Cardiac septum (tissue), 1 donor: ENCODE measurements around the gene SGMS2. TPM values are rescaled to one million over a fixed set of nuclear protein-coding genes. Genes with fewer than 3 reads are reported as not detected.

ENCODE experiments used
- DNase-seq: peaks from one replicate; pipeline ENCODE4 v3.0.0-alpha.2; 2020; ENCODE audit warnings: low spot score
- intact Hi-C: fragments of 100-400 bp; cut with DNase I; formaldehyde crosslinking; loops from one replicate; pipeline ENCODE4 v1.14.0; 2022
- total RNA-seq: library from RNA; stranded (reverse); fragmentation: NEBNext Ultra II Directional; extraction: Animal tissue kit (Norgen Biotek cat#: 25700); gene quantifications from one replicate; pipeline ENCODE4 v1.2.1, GENCODE V29; 2021
- donor health status: DM: no; HTN: no; CAD: no.

The SGMS2 gene
- total RNA-seq, 1 donor from 2014 or later = 37.8 TPM

DNA sequence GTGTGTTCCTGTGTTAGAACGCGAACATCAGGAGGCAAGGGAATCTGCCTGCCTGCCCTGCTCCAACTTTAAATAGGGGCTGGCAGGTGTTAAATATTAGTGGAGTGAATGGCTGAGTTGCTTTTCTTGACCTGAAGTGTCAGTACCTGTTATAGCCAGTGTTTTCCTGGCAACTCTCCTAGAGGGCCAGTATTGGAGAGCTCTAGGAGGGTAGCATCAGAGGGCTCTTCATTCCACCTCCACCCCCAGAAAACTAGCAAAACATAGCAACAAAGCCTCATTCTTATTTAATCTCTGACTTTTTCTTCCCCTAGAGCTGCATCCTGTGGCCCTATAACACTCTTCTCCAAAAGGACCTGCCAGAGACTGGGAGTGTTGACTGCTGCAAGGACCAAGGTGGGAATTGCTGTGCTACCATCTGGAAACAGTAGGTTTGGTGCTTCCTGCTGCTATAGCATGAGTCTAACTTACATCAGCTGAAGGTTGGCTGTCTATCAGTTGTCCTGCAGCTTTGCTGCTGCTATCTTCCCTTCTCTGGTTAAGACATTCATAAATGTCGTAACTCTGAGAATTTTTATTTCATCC lies 33.5 kb downstream of the SGMS2 start:
- DNase-seq = no peak
- intact Hi-C loops = no loop called here

DNA sequence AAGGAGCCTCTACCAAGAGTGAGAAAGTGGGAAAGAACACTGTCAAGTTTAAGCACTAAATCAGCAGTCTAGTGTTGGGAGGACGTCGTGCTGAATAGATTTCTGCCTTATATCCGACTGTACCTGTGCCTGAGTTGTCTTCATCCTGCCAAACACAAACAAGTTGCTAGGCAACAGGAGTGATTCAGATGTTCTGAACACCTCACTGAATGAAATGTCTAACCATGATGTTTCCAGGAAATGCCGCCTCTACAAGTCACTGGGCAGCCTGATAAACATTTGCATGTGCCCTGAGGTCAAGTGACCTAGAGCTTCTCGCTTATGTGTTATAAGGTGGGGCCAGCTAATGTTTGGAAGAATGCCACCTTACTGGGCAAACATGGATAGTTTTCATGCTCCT lies 37.9 kb downstream of the SGMS2 start:
- DNase-seq = no peak
- intact Hi-C loops = no loop called here

DNA sequence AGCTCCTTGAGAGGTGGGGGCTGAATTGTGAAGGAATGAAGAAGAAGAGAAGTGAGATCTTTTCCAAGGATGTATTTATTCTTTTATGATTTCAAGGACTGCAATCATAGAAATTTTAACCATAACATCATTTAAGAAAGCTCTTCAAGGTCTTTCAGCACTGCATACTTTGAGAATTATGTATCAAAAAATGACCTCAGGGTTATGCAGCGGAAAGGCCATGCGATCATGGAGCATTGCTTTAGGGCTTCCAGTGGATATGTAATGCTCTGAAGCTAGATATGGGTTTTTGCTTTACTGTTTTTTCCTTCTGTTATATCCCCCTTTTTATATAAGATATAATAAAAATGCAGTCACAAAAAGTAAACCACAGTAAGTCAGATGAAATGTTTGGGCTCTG lies 38.7 kb downstream of the SGMS2 start:
- intact Hi-C loops = no loop called here
- DNase-seq = no peak

DNA sequence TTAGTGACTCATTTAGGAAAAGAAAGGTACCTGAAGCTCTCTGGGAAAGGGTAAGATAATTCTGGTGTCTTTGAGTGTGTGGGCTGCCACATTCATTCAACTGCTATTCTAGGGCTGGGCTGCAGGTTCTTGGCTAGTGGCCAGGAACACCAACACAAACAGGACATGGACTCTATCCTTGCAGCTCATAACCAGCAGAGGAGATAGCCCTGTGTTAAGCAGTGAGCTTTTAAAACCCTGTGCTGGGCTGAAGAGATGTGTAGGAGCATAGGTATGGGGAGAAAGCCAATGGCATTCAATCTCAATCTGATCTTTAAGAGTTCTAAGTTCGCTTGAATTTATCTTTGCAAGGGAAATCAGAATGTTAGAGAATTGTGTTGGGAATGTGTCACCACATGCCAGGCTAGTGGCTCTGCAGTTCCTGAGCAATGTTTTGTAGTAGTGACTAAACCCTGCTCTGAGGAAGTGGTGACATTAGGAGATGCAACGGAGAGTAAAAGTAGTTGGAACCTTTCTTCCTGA lies 39.2 kb downstream of the SGMS2 start:
- peak; percentile 78 for DNase-seq
- intact Hi-C loops = no loop called here

DNA sequence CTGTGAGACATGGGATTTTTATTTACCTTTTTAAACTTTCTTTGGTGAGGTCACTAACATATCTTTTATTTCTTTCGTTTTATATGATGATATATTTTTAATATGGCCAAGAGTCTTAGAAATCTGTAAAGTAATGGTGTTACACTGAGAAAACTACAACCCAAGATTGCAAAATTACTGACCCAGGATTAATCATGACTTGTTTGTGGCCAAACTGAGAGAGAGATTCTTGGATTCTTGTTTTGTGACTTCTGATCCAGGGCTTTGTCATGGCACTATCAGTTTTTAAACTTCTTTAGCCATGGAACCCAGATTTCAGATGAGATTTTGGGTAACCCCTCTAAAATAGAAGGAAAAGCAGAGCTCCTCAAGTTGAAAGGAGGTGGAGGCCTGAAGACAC lies 42.0 kb downstream of the SGMS2 start:
- no peak for DNase-seq
- intact Hi-C loops = no loop called here

DNA sequence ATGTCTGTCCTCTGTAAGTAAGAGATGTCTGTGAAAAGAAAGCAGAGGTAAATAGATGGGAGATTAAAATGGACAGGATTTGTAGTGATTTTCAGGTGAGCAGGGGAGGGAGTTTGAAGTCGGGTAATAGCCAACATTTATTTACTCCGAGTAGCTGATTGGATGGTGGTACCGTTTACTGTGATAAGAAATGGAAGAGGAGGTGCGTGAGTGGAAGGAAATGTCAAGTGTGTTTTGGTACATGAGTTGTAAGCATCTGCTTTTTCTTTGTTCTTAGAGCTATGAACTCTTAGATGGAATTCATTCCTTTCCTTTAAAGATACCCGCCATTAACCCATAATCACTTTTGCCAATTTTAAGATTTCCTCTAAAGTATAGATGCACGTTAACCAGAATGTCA lies 45.5 kb downstream of the SGMS2 start:
- DNase-seq = no peak
- intact Hi-C loops = no loop called here

DNA sequence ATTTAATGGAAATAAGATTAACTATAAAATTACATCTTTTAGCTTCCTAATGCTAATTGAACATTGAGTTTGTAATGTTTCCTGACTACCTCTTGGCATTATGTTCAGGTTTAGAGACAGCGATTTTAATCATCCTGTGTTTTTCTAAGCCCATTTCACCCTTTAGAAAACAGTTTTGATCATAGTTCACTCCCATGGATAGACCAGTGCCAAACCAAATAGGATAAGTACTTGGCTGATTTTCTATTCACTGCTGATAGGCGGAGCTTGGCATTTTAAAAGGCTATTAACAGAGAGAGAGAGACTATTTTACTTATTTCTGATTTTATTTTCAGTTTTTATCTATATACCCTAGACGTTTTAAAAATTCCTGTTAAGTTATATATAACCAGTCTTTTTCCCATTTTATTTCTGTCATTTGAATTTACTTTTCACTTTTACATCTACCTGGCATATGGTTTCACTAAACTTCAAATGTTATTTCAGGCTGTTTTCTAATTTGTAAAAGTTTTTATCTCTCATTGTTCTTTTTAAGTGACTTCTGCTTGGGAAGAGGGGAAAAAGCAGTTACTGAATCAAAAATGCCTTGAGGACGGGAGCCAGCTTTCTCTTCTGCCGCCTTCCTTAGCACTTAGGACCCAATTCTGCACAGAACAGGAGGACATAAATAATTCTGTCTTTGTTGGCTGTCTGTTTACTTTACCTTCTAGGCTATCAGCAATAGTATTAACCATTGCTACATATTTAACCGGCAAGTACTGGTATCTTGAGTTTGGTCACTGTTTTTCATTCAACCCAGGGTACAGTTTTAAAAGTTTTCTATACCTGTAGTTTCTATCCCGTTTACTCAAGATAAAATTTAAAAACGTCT lies 46.4 kb downstream of the SGMS2 start:
- intact Hi-C loops = no loop called here
- DNase-seq = no peak

DNA sequence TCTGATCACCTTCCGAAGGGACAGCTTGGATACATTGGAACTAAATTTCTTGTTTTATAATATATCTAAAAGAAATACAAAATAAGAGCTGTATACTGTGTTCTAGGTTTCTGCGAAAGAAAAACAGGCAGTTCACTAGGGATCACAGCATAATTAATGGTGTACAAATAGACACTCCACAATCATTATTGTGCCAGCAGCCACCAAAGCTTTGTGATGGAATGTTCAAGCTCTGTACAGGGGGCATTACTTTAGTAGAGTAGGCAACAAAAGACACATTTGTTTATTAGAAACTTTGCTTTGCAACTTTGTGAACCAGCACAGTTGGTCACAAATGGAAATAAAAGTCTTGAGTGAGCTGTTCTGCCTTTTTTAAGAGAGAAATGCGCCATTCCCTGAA lies 49.3 kb downstream of the SGMS2 start:
- DNase-seq = no peak

DNA sequence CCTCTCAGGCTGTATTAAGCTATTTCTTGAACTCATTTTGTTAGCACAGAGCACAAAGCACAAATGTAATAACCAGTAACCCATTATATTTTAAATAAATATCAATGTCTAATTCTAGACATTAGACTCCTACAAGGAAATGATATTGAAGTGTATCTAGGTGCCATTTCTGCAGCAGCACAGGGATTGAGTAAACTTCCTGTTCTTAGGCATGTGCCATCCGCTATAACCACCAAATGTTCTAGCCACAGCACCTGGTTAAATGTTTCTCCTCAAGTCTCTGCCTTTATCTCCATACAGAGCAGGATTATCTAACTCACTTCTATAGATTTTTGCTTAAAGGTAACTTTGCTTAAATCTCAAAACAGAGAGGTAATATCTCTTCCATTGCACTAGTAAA lies 51.4 kb downstream of the SGMS2 start:
- no peak for DNase-seq
- intact Hi-C loops = no loop called here

More for the DNA sequence above, 49.3 kb downstream of the SGMS2 start:
- intact Hi-C loops = no loop called here

DNA sequence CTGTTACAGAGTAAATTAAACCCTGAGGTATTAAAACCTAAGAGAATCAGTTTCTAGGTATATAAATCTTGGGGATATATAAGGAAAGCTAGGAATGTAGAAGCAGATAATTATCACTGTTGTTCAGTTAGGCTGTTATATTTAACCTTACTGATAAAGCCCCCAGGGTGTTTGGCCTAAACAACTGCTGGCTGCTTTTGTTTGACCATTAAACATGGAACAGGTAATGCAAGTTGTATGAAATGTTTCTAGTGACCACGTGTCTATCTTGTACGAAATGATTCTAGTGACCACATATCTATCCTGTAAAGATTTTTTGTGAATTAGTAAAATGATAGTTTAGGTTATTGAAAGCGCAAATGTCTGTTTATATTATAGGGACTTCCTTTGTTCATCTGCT lies 52.6 kb downstream of the SGMS2 start:
- DNase-seq = no peak
- intact Hi-C loops = no loop called here

DNA sequence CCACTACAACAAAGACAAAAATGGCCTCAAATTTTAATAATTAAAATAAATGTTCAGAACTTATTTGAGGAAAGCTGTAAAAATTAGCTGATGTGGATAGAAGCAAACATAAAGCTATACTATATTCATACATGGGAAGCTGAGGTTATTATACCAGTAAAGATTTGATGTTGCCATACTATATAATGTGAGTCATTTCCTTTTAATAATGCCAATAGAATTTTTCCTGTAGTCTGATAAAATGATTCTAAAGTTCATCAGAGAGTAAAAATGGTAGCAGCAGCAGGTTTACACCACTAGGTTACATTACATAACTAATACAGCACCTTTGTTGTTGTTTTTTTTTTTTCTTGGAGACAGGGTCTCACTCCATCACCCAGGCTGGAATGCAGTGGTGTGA lies 61.1 kb downstream of the SGMS2 start:
- intact Hi-C loops = no loop called here
- DNase-seq = no peak

DNA sequence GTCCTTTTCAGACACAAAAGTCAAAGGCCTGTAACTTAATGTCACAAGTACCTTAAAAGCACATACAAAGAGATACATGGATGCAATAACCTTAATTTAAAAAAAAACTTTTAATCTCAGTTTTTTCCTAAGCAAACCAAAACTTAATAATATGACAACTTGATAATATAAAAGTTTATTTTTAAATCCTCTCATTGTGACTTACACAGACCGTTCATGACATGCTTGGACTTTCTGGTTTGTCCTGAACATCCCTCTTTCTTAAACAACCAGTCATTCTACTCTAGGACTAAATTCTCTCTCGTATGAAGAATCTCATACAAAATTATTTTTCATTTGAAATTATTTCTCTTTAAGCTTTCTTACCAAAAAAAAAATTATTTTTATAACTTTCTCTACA lies 63.5 kb downstream of the SGMS2 start:
- no peak for DNase-seq
- intact Hi-C loops = no loop called here

DNA sequence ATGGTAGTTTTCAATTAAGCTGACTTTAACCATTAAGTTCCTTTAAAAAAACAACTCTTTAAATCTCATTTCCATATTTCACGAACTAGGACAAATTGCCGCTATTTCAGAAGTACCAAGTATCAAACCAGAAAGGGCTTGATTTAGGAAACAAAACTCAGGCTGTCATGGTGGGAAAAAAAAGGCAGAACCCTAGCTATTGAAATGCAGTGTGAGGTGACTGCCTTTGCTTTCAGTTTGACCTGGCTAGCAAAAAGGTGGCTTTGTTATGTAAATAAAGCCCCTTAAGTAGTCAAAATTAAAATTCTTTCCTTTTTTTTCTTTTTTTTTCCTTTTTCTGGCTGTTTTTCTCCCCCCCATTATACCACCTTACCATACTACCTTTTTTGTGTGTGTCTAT lies 66.0 kb downstream of the SGMS2 start:
- intact Hi-C loops = no loop called here

DNA sequence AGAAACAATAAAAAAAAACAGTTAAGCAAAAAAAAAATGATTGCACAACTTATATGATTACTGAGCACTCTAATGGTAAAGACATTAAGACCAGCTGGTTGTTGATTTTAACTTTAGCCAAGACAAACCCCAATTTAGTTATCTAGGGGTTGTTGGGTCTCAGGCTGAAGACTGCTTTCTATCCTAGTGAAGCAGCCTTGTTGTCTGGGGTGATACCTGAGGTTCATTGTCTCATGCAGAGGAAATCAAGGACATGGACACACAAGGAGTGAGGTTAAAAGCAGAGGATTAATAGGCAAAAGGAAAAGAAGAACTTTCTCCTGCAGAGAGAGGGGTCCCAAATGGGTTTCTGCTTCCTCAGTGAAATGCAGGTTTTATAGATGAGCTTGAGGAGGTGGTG lies 66.6 kb downstream of the SGMS2 start:
- DNase-seq = no peak
- intact Hi-C loops = no loop called here

More for the DNA sequence above, 66.0 kb downstream of the SGMS2 start:
- no peak for DNase-seq

DNA sequence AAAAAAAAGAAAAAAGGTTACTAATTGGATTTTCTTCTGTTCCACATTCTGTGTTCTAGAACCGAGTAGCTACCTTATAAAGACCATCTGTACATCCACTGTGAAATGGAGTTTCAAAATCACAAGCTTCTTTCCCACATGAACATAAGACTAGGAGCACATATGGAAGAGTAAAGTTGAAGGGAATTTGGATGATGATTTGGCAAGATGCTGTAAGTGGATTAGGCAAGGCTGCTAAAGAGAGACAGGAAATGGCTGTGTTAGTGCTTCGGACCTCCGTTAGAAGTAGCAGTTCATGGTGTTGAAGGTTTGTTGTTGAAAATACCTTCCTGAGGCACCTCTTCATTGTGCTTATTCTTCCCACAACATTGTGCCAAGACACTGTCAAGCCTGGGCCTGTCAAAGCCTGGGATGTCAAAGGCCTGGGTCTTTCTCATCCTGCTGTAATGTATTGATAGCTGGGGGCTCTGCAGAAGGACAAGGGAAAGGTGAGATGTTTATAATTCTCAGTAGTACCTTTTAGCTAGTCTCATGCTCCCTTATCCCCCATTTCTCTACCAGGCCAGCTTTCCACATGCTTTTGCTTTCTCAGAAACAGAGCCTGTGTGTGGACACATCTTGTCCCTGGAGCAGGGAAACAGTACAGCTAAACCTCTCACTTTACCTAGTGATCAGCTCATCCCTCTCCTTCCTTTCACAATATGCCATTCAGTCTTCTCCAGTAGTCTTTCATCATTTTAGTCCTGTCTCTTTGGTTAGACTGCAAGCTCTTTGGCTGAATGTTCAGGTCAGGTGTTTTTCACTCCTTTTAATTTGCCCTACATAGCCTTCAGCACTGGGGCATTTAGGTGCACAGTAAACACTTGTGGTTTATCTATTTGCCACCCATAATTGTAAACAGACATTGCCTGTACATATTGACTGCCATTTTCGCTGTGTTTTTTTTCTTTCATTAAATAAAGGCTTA lies 68.7 kb downstream of the SGMS2 start:
- intact Hi-C loops = no loop called here
- no peak for DNase-seq

DNA sequence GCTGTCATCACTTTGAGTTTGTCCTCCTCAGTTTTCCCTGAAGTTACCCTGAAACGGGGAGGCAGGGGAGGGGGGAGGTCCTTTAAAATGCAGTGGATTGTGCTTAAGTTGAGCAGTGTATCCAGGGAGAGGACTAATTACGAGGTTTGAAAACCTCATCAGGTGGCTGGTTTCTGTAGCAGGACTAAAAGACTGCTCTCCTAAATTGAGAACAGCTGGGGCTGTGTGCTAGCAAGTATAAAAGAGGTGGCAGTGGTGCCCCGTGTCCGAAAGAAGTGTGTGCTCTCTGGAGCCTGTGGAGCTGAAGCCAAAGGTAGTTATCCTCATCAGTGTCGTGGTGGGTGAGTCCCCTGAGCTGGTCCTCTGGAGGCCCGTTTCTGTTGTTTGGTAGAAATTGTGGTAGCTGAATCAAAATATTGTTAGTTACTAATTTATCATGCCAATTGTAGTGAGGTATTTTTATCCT lies 69.4 kb downstream of the SGMS2 start:
- no peak for DNase-seq
- intact Hi-C loops = no loop called here

DNA sequence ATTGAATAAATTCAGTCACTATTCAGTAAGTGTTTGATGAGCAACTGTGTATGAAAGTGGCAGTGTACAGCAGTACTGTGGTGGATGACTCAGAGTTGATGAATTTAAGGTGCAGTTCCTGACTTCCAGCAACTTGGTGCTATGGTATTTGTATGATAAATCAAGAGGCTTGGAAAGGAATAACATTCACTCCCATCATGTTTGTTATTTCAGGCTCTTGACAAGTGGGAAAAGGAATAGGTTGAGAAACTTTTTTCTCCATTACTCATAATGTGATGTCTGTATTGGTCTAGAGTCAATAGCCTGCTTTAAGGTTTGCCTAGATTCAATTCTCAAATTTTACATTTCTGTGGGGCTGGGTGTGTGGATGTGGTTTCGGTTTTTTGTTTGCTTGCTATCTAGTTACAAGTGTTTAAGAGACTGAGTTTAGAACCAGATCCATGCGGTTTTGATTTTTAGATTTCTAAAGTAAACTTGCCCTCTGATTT lies 71.5 kb downstream of the SGMS2 start:
- intact Hi-C loops = loop anchor here (5.0 kb wide), 1 partner anchor 44 kb away; no protein-coding TSS in a partner anchor
- no peak for DNase-seq

DNA sequence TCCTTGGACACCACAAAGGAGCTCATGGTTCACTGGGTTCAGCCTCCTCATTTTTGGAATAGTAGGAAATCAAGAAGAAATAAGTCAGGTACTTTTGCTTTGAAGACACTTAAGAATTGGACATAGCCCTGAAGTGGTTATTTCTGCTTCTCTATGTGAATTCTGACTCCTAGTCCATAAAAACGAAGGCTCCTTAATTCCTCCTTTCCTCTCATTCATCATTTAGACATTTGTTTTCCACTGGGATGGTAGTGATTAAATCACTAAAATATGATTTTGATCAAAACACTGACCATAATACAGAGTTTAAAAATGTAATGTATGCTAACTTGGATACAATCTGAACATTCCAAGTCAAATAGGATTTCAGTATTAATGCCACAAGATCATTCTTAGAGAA lies 71.9 kb downstream of the SGMS2 start:
- intact Hi-C loops = loop anchor here (5.0 kb wide), 1 partner anchor 44 kb away; no protein-coding TSS in a partner anchor
- DNase-seq = no peak

DNA sequence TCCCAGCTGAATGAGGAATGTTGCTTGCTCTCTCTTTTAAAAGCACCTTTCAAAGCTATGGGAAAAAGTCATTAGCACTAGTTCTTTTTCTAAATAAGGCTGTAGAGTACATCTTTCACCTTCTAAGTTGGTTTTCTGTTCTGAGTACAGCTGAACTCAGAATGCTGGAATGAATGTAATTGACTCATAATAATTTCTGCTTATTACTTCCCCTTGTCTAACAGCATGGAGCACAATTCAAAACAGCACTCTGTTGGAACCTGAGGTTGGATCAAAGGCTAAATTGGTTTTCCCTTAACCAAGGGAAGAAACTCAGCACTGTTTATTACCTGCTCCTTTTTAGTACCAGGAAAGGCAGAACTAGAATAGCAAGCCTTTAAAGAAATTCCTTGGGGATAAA lies 73.1 kb downstream of the SGMS2 start:
- intact Hi-C loops = loop anchor here (5.0 kb wide), 1 partner anchor 46 kb away; no protein-coding TSS in a partner anchor
- no peak for DNase-seq
